GM23338 (cell line): ENCODE data around the gene ZMYND8. TPM values are rescaled to one million over a fixed set of nuclear protein-coding genes. Genes with fewer than 3 reads are reported as not detected.

Experiments
- ATAC-seq: fragments of 200-7000 bp; cut with Tn5 transposase; 3 replicates; pipeline ENCODE4 v1.9.1; 2020
- DNase-seq: peaks from one replicate; pipeline ENCODE4 v3.0.0-alpha.2; 2015; ENCODE audit warnings: low spot score
- H2AFZ ChIP-seq: fragments of 200-600 bp; sonication (generic); 2 replicates; pipeline ENCODE4 v1.8.0; 2016; ENCODE audit warnings: antibody characterized with exemption, mild to moderate bottlenecking, moderate library complexity
- H3F3A ChIP-seq: fragments of 200-600 bp; sonication (generic); replicated peaks from 2 replicates; pipeline ENCODE4 v1.8.0; 2017; ENCODE audit warnings: antibody characterized with exemption, mixed run types, low read depth
- H3K27ac ChIP-seq: fragments of 200-600 bp; sonication (generic); 2 replicates; pipeline ENCODE4 v1.6.1; 2016; ENCODE audit warnings: low read depth
- H3K27me3 ChIP-seq: fragments of 200-600 bp; sonication (generic); 2 replicates; pipeline ENCODE4 v1.8.0; 2016; ENCODE audit warnings: mild to moderate bottlenecking, mixed run types, moderate library complexity; ENCODE audit not compliant: insufficient read depth
- H3K36me3 ChIP-seq: fragments of 200-600 bp; sonication (generic); 2 replicates; pipeline ENCODE4 v1.8.0; 2016; ENCODE audit warnings: mild to moderate bottlenecking; ENCODE audit not compliant: insufficient read depth
- H3K4me1 ChIP-seq: fragments of 200-600 bp; sonication (generic); 2 replicates; pipeline ENCODE4 v1.8.0; 2016; ENCODE audit warnings: mild to moderate bottlenecking, moderate library complexity; ENCODE audit not compliant: insufficient read depth
- H3K4me2 ChIP-seq: fragments of 200-600 bp; sonication (generic); 2 replicates; pipeline ENCODE4 v1.7.1; 2017; ENCODE audit warnings: mixed run types
- H3K4me3 ChIP-seq: fragments of 200-600 bp; sonication (generic); 2 replicates; pipeline ENCODE4 v1.6.1; 2016; ENCODE audit warnings: mixed run types
- H3K79me2 ChIP-seq: fragments of 200-600 bp; sonication (generic); replicated peaks from 2 replicates; pipeline ENCODE4 v1.8.0; 2017; ENCODE audit warnings: mild to moderate bottlenecking; ENCODE audit not compliant: insufficient read depth
- H3K9me2 ChIP-seq: fragments of 200-600 bp; sonication (generic); 2 replicates; pipeline ENCODE4 v1.8.0; 2017; ENCODE audit not compliant: insufficient read depth
- H4K20me1 ChIP-seq: fragments of 200-600 bp; sonication (generic); replicated peaks from 2 replicates; pipeline ENCODE4 v1.8.0; 2017; ENCODE audit warnings: mild to moderate bottlenecking; ENCODE audit not compliant: insufficient read depth
- H3K27ac Mint-ChIP-seq: 2 replicates; pipeline ENCODE4 v1.8.0; 2020; ENCODE audit warnings: inconsistent platforms, mild to moderate bottlenecking, moderate library complexity, mixed read lengths
- H3K27me3 Mint-ChIP-seq: 3 replicates; pipeline ENCODE4 v1.8.0; 2022; ENCODE audit warnings: low read depth, mild to moderate bottlenecking, moderate library complexity, mixed read lengths, inconsistent platforms; ENCODE audit not compliant: insufficient read depth, poor library complexity
- H3K36me3 Mint-ChIP-seq: 3 replicates; pipeline ENCODE4 v1.8.0; 2021; ENCODE audit warnings: low read depth, mild to moderate bottlenecking, inconsistent platforms, moderate library complexity, mixed read lengths
- H3K4me1 Mint-ChIP-seq: 3 replicates; pipeline ENCODE4 v1.8.0; 2020; ENCODE audit warnings: mild to moderate bottlenecking, inconsistent platforms, mixed read lengths
- H3K4me3 Mint-ChIP-seq: 3 replicates; pipeline ENCODE4 v1.8.0; 2021; ENCODE audit warnings: moderate library complexity, mild to moderate bottlenecking, inconsistent platforms, mixed read lengths
- H3K9me3 Mint-ChIP-seq: 3 replicates; pipeline ENCODE4 v1.8.0; 2020; ENCODE audit warnings: moderate library complexity, mild to moderate bottlenecking, inconsistent platforms, mixed read lengths
- CREB1 ChIP-seq: fragments of 250-450 bp; sonication (Bioruptor Pico); IDR thresholded peaks from 2 replicates; pipeline ENCODE4 v1.5.0; 2020; ENCODE audit warnings: low read depth, mild to moderate bottlenecking, moderate library complexity
- CTCF ChIP-seq, 2 experiments: fragments of 200-600 bp in 1 of 2; sonication (generic) in 1 of 2; conservative IDR thresholded peaks; 2 replicates each; pipeline versions ENCODE4 v1.5.1 to v1.6.1; 2016 to 2017; ENCODE audit warnings: antibody characterized with exemption in 2 of 2, low read depth in 2 of 2, mild to moderate bottlenecking in 2 of 2, moderate library complexity in 1 of 2
- ETS1 ChIP-seq: IDR thresholded peaks from 2 replicates; pipeline ENCODE4 v1.6.1; 2016; ENCODE audit warnings: antibody characterized with exemption
- EZH2 ChIP-seq: fragments of 200-600 bp; sonication (generic); IDR thresholded peaks from one replicate; pipeline ENCODE4 v1.8.0; 2017; ENCODE audit warnings: antibody characterized with exemption, mild to moderate bottlenecking, low read depth; ENCODE audit not compliant: unreplicated experiment
- EZH2phosphoT487 ChIP-seq: fragments of 200-600 bp; sonication (generic); IDR thresholded peaks from one replicate; pipeline ENCODE4 v1.8.1; 2018; ENCODE audit warnings: antibody characterized with exemption; ENCODE audit not compliant: unreplicated experiment
- JUNB ChIP-seq: IDR thresholded peaks from one replicate; pipeline ENCODE4 v1.6.1; 2016; ENCODE audit warnings: antibody characterized with exemption; ENCODE audit not compliant: unreplicated experiment
- NANOG ChIP-seq: IDR thresholded peaks from 2 replicates; pipeline ENCODE4 v1.6.1; 2016; ENCODE audit warnings: antibody characterized with exemption, borderline replicate concordance
- POLR2AphosphoS5 ChIP-seq: IDR thresholded peaks from 2 replicates; pipeline ENCODE4 v1.6.1; 2016; ENCODE audit warnings: antibody characterized with exemption, low read depth
- REST ChIP-seq: IDR thresholded peaks from one replicate; pipeline ENCODE4 v1.6.1; 2018; ENCODE audit warnings: antibody characterized with exemption; ENCODE audit not compliant: unreplicated experiment
- STAT1 ChIP-seq: IDR thresholded peaks from one replicate; pipeline ENCODE4 v1.6.1; 2016; ENCODE audit warnings: antibody characterized with exemption; ENCODE audit not compliant: unreplicated experiment
- ZNF114 ChIP-seq: fragments of 250-450 bp; sonication (Bioruptor Pico); IDR thresholded peaks from 2 replicates; pipeline ENCODE4 v1.5.0; 2020; ENCODE audit warnings: mild to moderate bottlenecking, moderate library complexity
- ZNF331 ChIP-seq: fragments of 250-450 bp; sonication (Bioruptor Pico); IDR thresholded peaks from 2 replicates; pipeline ENCODE4 v1.5.0; 2020; ENCODE audit warnings: low read depth, mild to moderate bottlenecking, moderate library complexity
- ZNF462 ChIP-seq: fragments of 250-450 bp; sonication (Bioruptor Pico); IDR thresholded peaks from 2 replicates; pipeline ENCODE4 v1.5.0; 2020; ENCODE audit warnings: mild to moderate bottlenecking, moderate library complexity
- polyA plus RNA-seq: library from polyadenylated mRNA; unstranded; fragments of >200 nt; fragmentation: Nextera tagmentation; extraction: Ambion mirVana; gene quantifications from 2 replicates; pipeline ENCODE4 v1.2.1, GENCODE V29; 2016
- total RNA-seq: library from RNA; depleted of rRNA; stranded (reverse); fragments of >200 nt; shearing (Covaris generic); gene quantifications from 2 replicates; pipeline ENCODE4 v1.2.3, GENCODE V29; 2014

The ZMYND8 gene
- total and polyA plus RNA-seq, 2 experiments from 2014 or later = 70.9 to 128 TPM

- Histone ChIP-seq H3K27ac (0 out of 2 replicates have a peak overlapping the region, but pooled peaks have one; percentile 26), H3F3A (peaks cover 22% of the 10 kb centered on the region; the same call in 1 of the 2 replicates), H3K36me3 (peaks cover 58% of the 10 kb centered on the region), H3K79me2 (peaks cover 62% of the 10 kb centered on the region), H3K4me2 (no peak overlapping the region), H3K9me2 (no peaks in the 10 kb centered on the region), H3K4me1 (no peaks in the 10 kb centered on the region), H2AFZ (no peak overlapping the region), H3K27me3 (no peaks in the 10 kb centered on the region), H3K4me3 (no peak overlapping the region), H4K20me1 (peaks cover 4% of the 10 kb centered on the region)
- 0 out of 2 replicates have a peak overlapping the region, but pooled peaks have one; percentile 57 for H3K27ac Mint-ChIP-seq
- DNase-seq (no peak), ATAC-seq (no peak)
- peaks cover 16% of the 10 kb centered on the region; the same call in 2 of the 3 replicates for H3K4me1 Mint-ChIP-seq
- peaks cover 5% of the 10 kb centered on the region for H3K27me3 Mint-ChIP-seq
- no peak overlapping the region for H3K4me3 Mint-ChIP-seq
- TF ChIP-seq EZH2 = no peak
- no peak for TF ChIP-seq CREB1 (CRISPR knock-in tag)
- TF ChIP-seq ZNF462 (CRISPR knock-in tag) = no peak
- no peak for TF ChIP-seq POLR2AphosphoS5
- TF ChIP-seq ZNF331 (CRISPR knock-in tag) = no peak
- no peak for TF ChIP-seq STAT1
- TF ChIP-seq JUNB = no peak
- no peak for TF ChIP-seq CTCF (conservative IDR thresholded peaks at IDR 0.05; ENCODE audit: low read depth in 2 of 2)
- no peak for TF ChIP-seq EZH2phosphoT487
- TF ChIP-seq ETS1 = no peak
- no peak for TF ChIP-seq ZNF114
- no peak for TF ChIP-seq NANOG
- no peak for TF ChIP-seq REST
- H3K36me3 Mint-ChIP-seq = peaks cover 70% of the 10 kb centered on the region
- no peaks in the 10 kb centered on the region for H3K9me3 Mint-ChIP-seq
These were observed 138.7 kb downstream of the ZMYND8 start for GRCh38 chr20:47217482-47218446.
